Epithelial cell of umbilical artery (primary cell): ENCODE results near the gene CSPG5. TPM values are rescaled to one million over a fixed set of nuclear protein-coding genes. Genes with fewer than 3 reads are reported as not detected.

ENCODE experiments used
- total RNA-seq: library from RNA; depleted of rRNA; stranded (reverse); fragments of >200 nt; gene quantifications from 2 replicates; pipeline ENCODE4 v1.2.3, GENCODE V29; 2014

CSPG5 gene
- total RNA-seq, result 0.32 and 1.1 TPM in 2 replicates

GRCh38 chr3:47578691-47579632 is at the start of gene CSPG5:
CSPG5 (minus strand) TSS chr3:47578865; CDS start chr3:47578693, 172 bp downstream.

GRCh38 chr3:47513125-47513929 is 65.3 kb downstream of the CSPG5 start, which contains the start of gene ELP6:
ELP6 (minus strand) TSS chr3:47513712; CDS start chr3:47513590, 122 bp downstream.

Other genes with a start within 250 kb of the CSPG5 start
- 13.4 and 14.3 TPM in 2 replicates for gene PTPN23, start 197.8 kb downstream of the CSPG5 start, total RNA-seq
- gene SCAP, start 102.9 kb downstream of the CSPG5 start, total RNA-seq, result 38.0 and 48.2 TPM in 2 replicates
- 32.2 and 41.5 TPM in 2 replicates for gene ELP6, start 65.2 kb downstream of the CSPG5 start, total RNA-seq
- gene SMARCC1, start 203.0 kb upstream of the CSPG5 start, total RNA-seq, result 29.6 and 50.7 TPM in 2 replicates
- gene DHX30, start 224.3 kb upstream of the CSPG5 start, total RNA-seq, result 65.2 and 73.4 TPM in 2 replicates